ENCODE data around the gene CCSER1.
"Not testable (repeated sequence)": the region's sequence is repeated elsewhere in the genome, so short reads cannot be mapped to it uniquely, and the experiment has no call there.

Gene CCSER1

DNA sequence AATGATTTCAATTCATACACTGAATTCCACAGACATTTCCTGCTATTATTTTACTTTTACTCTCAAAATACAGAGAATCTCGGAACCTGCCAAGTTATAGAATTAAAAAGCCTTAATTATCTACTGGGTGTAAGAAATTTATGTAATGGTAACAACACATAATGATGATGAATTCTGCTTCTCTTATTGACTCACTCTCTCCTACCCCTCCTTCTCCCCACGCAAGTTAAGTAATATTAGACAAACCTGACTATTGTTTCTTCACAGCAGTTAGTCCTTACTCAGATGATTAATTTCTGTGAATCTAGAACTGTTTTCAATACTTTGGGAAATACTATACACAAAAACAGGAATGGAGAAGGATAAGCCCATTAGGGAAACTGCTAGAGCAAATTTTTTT, 762.0 kb downstream of the CCSER1 start:
- no peak overlapping the region for H3K4me3 ChIP-seq (ENCODE audit: control insufficient read depth, low read depth, low read length)
- TF ChIP-seq, protein P1, sequence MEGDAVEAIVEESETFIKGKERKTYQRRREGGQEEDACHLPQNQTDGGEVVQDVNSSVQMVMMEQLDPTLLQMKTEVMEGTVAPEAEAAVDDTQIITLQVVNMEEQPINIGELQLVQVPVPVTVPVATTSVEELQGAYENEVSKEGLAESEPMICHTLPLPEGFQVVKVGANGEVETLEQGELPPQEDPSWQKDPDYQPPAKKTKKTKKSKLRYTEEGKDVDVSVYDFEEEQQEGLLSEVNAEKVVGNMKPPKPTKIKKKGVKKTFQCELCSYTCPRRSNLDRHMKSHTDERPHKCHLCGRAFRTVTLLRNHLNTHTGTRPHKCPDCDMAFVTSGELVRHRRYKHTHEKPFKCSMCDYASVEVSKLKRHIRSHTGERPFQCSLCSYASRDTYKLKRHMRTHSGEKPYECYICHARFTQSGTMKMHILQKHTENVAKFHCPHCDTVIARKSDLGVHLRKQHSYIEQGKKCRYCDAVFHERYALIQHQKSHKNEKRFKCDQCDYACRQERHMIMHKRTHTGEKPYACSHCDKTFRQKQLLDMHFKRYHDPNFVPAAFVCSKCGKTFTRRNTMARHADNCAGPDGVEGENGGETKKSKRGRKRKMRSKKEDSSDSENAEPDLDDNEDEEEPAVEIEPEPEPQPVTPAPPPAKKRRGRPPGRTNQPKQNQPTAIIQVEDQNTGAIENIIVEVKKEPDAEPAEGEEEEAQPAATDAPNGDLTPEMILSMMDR (IDR thresholded peaks at IDR 0.05; ENCODE audit: control insufficient read depth, insufficient read depth, low read depth, low read length, missing control alignments): no peak
- DNase-seq (ENCODE audit: low read depth): no peak

DNA sequence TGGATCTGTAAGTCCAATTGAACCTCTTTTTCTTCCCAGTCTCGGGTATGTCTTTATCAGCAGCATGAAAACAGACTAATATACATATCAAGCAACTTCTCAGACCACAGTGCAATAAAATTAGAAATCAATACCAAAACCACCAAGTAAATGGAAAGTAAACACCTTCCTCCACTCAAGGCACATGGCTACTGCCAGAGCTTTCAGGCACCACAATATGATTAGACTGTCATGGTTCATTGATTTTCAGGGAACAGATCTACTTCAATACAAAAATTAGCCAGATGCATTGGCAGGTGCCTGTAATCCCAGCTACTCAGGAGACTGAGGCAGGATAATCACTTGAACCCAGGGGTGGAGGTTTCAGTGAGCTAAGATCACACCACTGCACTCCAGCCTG, 776.2 kb downstream of the CCSER1 start:
- H3K4me3 ChIP-seq (ENCODE audit: control insufficient read depth, low read depth, low read length): not testable (repeated sequence)

DNA sequence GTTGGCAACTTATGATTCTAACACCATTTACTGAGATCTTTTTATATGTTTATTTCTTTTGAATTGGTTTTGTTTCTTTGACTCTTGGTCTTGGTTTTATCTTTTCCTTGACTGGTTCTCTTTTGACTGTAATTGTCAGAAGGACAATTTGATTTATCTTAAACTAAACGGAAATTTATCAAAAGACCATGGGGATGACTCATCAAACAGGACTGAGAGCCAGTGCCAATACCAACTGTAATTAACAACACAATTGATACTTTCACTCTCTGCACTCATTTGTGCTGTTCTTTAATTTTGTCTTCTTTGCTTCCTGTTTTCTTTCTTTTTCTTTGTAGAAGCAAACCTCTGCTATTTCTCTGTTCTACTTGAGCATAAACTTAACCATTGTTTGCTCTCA, 776.8 kb downstream of the CCSER1 start:
- no peak for DNase-seq (ENCODE audit: low read depth)
- TF ChIP-seq, protein P1 (IDR thresholded peaks at IDR 0.05; ENCODE audit: control insufficient read depth, insufficient read depth, low read depth, low read length, missing control alignments): no peak
- H3K4me3 ChIP-seq (ENCODE audit: control insufficient read depth, low read depth, low read length): no peak overlapping the region

More for the DNA sequence above, 776.2 kb downstream of the CCSER1 start:
- not testable (repeated sequence) for DNase-seq (ENCODE audit: low read depth)

DNA sequence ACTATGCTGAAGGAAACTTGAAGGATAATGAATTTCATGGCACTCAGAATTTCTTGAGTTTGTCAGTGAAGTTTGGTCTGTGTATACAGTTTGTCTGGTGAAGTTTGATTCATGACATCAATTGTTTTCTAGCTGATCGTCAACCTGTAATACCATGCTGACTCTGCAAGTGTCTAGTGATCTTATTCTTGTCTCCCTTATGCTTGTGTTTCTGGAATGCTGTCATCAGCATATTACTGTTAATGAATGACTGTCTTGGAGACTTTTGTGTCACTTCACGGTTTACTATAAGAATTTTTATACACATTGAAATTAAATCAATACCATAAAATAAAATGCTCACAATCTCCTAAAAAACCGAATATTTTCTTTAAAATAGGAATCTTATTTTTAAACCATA, 779.0 kb downstream of the CCSER1 start:
- DNase-seq (ENCODE audit: low read depth): no peak
- no peak overlapping the region for H3K4me3 ChIP-seq (ENCODE audit: control insufficient read depth, low read depth, low read length)
- TF ChIP-seq, protein P1 (IDR thresholded peaks at IDR 0.05; ENCODE audit: control insufficient read depth, insufficient read depth, low read depth, low read length, missing control alignments): no peak

DNA sequence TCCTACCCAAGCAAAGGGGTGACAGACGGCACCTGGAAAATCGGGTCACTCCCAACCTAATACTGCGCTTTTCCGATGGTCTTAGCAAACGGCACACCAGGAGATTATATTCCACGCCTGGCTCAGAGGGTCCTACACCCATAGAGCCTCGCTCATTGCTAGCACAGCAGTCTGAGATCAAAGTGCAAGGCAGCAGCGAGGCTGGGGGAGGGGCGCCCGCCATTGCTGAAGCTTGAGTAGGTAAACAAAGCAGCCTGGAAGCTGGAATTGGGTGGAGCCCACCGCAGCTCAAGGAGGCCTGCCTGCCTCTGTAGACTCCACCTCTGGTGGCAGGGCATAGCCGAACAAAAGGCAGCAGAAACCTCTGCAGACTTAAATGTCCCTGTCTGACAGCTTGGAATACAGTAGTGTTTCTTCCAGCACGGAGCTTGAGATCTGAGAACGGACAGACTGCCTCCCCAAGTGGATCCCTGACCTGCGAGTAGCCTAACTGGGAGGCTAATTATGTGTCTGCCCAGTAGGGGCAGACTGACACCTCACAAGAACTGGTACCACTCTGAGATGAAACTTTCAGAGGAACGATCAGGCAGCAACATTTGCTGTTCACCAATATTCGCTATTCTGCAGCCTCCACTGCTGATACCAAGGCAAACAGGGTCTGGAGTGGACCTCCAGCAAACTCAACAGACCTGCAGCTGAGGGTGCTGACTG, 784.7 kb downstream of the CCSER1 start:
- not testable (repeated sequence) for H3K4me3 ChIP-seq (ENCODE audit: control insufficient read depth, low read depth, low read length); DNase-seq (ENCODE audit: low read depth)

DNA sequence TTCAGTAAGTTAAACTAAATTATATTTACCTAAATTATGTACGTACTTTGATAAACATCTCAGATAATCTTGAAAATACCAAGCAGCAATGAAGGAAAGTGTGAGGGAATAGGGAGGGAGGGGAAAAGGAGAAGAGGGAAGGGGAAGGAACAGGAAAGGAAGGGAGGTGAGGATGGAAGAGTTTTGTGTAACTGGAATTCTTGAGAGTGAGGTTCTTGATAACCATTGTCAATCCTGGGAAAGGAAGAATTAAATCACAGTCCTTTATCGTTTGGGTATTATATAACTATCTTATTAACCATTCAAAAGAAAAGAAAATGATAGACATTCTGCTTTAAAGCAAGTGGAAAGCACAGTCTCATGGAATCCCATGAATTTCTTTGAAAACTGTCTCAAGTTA, 795.0 kb downstream of the CCSER1 start:
- TF ChIP-seq, protein P1 (IDR thresholded peaks at IDR 0.05; ENCODE audit: control insufficient read depth, insufficient read depth, low read depth, low read length, missing control alignments): no peak
- no peak overlapping the region for H3K4me3 ChIP-seq (ENCODE audit: control insufficient read depth, low read depth, low read length)
- no peak for DNase-seq (ENCODE audit: low read depth)

DNA sequence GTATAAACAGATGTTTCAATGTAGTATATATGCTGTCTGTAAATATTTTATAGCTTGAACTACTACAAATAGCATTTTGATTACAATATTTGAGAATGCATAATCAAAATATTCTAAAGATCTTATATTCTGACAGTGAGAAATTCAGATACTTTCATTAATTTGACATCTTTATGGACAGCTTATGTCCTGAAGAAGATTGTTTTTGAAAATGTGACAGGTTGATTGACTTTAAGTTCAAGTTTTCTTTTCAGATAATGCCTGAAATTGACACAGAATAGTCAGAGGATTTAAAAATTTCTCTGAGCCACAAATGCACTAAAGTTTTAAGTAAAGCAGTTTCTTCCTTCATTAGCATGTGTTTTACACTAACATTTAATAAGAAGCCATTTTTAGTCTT, 799.8 kb downstream of the CCSER1 start:
- DNase-seq (ENCODE audit: low read depth): no peak
- TF ChIP-seq, protein P1 (IDR thresholded peaks at IDR 0.05; ENCODE audit: control insufficient read depth, insufficient read depth, low read depth, low read length, missing control alignments): no peak
- no peak overlapping the region for H3K4me3 ChIP-seq (ENCODE audit: control insufficient read depth, low read depth, low read length)

DNA sequence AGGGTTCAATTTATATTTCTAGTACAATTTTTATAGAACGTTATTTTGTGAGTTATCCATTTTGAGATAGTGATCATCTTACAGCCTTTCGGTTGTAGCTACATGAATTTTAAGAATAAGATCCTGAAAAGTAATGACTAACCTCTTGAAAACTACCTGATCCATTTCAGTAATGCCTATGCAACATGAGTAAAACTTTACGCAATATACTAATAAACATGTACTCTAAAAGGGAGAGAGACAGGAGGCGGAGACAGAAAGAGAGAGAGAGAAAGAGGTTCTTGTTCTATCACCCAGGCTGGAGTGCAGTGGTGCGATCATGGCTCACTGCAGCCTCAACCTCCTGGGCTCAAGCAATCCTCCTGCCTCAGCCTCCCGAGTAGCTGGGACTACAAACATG, 816.1 kb downstream of the CCSER1 start:
- no peak overlapping the region for H3K4me3 ChIP-seq (ENCODE audit: control insufficient read depth, low read depth, low read length)
- no peak for DNase-seq (ENCODE audit: low read depth)
- TF ChIP-seq, protein P1 (IDR thresholded peaks at IDR 0.05; ENCODE audit: control insufficient read depth, insufficient read depth, low read depth, low read length, missing control alignments): no peak
